Activated naive CD4-positive, alpha-beta T cell (primary cell): ENCODE measurements around the gene PLEKHG7.

ENCODE experiments used
- DNase-seq, 4 experiments: peaks; one replicate each; lab custom pipeline; 2025; lab: John Stamatoyannopoulos, UW

PLEKHG7 gene

GRCh38 chr12:92715625-92716024 is 12.8 kb downstream of the PLEKHG7 start:
- no peak for DNase-seq

- DNase-seq = no peak
Measured at GRCh38 chr12:92717202-92717601, 14.4 kb downstream of the PLEKHG7 start.

- DNase-seq = no peak
Measured at GRCh38 chr12:92718483-92718990, 15.7 kb downstream of the PLEKHG7 start.

GRCh38 chr12:92719674-92720073 is 16.9 kb downstream of the PLEKHG7 start:
- no peak for DNase-seq

GRCh38 chr12:92721130-92721529 is 18.3 kb downstream of the PLEKHG7 start:
- no peak for DNase-seq

GRCh38 chr12:92721656-92722055 is 18.9 kb downstream of the PLEKHG7 start:
- no peak for DNase-seq

- DNase-seq = no peak
Measured at GRCh38 chr12:92722897-92723296, 20.1 kb downstream of the PLEKHG7 start.

GRCh38 chr12:92726850-92727249 is 24.1 kb downstream of the PLEKHG7 start:
- DNase-seq = no peak

- DNase-seq = no peak
Measured at GRCh38 chr12:92729773-92730305, 27.1 kb downstream of the PLEKHG7 start.

- DNase-seq = no peak
Measured at GRCh38 chr12:92730758-92731157, 28.0 kb downstream of the PLEKHG7 start.

GRCh38 chr12:92732216-92732615 is 29.4 kb downstream of the PLEKHG7 start:
- DNase-seq = no peak

- no peak for DNase-seq
Measured at GRCh38 chr12:92732716-92733115, 29.9 kb downstream of the PLEKHG7 start.

GRCh38 chr12:92733181-92733580 is 30.4 kb downstream of the PLEKHG7 start:
- no peak for DNase-seq

GRCh38 chr12:92733661-92734060 is 30.9 kb downstream of the PLEKHG7 start:
- DNase-seq = no peak

GRCh38 chr12:92735131-92735721 is 32.4 kb downstream of the PLEKHG7 start:
- DNase-seq = no peak

GRCh38 chr12:92736605-92737004 is 33.8 kb downstream of the PLEKHG7 start:
- no peak for DNase-seq

GRCh38 chr12:92737855-92738850 is 35.4 kb downstream of the PLEKHG7 start:
- DNase-seq = no peak

- DNase-seq = no peak
Measured at GRCh38 chr12:92739113-92739512, 36.3 kb downstream of the PLEKHG7 start.

GRCh38 chr12:92740411-92740810 is 37.6 kb downstream of the PLEKHG7 start:
- no peak for DNase-seq

- DNase-seq = no peak
Measured at GRCh38 chr12:92743026-92743425, 40.2 kb downstream of the PLEKHG7 start.

GRCh38 chr12:92745856-92746550 is 43.2 kb downstream of the PLEKHG7 start:
- no peak for DNase-seq

GRCh38 chr12:92747151-92747550 is 44.4 kb downstream of the PLEKHG7 start:
- DNase-seq = no peak
